Amniotic stem cell (primary cell): Measurements from ENCODE around the gene CHST6.
"Not testable (repeated sequence)": the region's sequence is repeated elsewhere in the genome, so short reads cannot be mapped to it uniquely, and the experiment has no call there.

ENCODE experiments used
- DNase-seq: peaks from one replicate; lab custom pipeline; 2025; lab: John Stamatoyannopoulos, UW

CHST6 gene

DNA sequence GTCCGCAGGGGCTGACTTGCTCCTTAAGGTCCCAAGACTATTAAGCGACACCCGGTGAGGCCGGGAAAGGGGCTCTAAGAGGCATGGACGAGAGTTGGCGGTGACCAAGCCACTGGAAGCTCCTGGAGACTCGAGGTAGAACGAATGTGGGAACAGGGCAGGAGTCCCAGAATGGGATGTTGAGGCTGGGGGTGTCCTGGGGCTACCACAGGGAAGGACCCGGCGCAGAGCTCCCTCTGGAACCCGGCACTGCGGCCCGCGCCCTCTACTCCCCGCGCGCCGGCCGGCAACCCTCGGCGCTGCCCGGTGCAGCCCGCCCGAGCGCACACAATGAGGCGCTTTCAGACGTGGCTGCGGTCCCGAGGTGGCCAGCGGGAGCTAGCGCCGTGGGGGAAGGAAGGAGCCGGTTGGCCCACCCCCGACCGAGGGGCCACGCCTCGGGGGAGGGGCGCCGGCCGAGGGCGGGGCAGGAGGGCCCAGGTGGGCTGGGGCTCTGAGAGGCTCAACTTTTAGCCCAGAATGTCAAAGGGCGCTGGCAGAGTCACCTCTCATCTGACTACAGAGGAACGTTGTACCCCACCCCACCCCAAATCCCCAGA, at the start of gene CHST6:
Gene CHST6, minus strand, starts transcription at position 366 of the 599 bp plus-strand sequence. CDS start 15,613 bp downstream, outside the sequence.
- DNase-seq: no peak

DNA sequence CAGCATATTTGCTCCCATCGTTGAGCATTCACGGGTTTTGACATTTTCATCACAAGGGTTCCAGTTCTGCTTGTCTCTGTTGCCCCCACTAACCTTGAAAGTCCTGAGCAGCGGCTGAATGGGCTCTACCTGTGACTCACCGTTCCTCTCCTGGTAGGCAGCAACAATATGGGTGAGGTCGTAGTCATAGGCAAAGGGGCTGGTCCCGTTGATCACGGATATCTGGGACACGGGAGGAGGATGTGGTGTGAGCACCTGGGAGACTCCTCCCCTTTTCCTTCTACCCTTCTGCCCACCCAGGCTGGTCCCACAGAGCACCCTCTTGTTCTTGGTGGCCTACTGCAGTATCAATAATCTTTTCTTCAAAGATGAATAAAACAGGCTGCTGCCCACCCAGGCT, 47.2 kb upstream of the CHST6 start:
- not testable (repeated sequence) for DNase-seq

DNA sequence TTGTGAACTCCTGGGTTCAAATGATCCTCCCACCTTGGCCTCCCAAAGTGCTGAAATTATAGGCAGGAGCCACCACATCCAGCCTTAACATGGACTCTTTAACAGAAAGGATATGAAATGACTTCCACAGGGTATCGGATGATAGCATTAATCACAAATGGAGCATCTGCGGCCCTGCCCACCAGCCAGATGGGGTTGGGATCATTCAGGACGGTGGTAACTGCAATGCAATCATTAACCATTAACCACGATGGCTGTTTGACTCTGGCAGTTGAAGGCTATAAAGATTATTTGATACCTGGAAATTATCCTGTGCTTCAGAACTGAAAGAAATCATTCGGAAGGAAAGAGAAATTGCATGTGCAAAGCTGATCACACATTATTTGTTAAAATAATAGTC, 46.0 kb upstream of the CHST6 start:
- no peak for DNase-seq

DNA sequence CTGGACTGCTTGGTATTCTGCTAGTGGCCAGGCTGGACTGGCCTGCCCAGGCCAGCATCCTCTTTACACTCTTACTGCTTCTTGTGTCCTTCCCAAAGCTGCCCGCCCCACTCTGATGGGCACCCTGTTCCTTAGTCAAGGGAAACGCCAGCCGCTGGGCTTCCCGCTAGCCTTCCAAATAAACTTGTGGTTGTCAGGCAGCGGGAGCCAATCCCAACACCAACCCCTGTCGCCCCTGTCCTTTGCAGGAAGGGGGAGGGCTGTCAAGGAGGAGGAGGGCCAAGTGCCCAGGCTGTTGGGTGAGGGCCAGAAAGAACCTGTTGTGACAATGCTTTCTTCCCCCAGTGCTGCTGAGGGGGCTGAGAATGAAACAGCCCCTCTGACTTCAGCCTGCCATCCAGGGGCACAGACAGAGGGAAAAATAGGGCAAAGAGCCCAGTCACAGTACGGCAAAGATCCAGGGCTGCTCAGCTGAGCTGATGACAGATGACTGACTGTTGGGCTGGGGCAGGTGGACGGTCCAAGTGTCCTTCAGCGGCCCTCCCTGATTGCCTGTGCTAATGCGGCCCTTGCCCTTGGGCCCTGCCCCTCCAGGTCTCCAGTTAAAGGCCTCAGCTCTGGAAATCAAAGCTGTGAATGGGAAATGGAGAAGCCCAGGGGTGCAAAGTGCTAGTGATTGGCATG, 43.8 kb upstream of the CHST6 start:
- DNase-seq: not testable (repeated sequence)

DNA sequence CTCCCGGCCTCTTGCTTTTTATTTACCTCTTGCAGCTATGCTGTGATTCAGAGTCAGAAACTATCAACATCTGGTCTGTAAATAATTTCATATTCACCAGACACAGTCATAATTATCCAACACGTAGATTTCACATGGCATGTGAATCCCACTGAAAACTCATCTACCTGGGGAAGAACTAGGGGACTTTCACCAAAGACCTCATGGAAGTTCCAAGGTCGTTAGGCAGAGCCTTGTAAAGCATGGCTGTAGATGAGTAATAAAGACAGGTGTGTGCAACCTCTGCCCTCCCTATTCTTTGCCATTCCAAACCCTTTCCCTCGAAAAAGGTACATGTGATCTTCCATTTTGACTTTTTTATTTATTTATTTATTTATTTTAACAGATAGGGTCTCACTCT, 42.5 kb upstream of the CHST6 start:
- DNase-seq: no peak

DNA sequence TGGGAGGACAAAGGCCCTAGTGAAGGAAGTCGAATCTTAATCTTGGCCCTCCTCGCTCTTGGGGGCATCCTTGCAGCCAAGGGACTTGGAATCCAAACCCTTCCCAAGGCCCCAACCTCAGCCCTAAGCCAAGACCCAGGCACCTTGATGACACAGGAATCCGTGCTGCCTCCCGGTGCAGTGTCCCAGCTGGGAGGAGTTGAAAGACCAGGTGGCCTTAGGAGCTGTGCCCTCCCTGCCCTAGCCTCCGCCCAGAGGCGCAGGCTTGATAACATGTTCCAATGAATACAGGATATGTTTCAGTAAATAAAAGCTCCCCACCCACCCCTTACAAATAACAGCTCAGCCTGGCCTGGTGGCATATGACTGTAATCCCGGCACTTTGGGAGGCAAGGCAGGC, 40.7 kb upstream of the CHST6 start, which contains the start of gene CHST5:
Gene CHST5, minus strand, starts transcription at position 208 of the 400 bp plus-strand sequence. CDS start 5,724 bp downstream, outside the sequence.
- DNase-seq: no peak

DNA sequence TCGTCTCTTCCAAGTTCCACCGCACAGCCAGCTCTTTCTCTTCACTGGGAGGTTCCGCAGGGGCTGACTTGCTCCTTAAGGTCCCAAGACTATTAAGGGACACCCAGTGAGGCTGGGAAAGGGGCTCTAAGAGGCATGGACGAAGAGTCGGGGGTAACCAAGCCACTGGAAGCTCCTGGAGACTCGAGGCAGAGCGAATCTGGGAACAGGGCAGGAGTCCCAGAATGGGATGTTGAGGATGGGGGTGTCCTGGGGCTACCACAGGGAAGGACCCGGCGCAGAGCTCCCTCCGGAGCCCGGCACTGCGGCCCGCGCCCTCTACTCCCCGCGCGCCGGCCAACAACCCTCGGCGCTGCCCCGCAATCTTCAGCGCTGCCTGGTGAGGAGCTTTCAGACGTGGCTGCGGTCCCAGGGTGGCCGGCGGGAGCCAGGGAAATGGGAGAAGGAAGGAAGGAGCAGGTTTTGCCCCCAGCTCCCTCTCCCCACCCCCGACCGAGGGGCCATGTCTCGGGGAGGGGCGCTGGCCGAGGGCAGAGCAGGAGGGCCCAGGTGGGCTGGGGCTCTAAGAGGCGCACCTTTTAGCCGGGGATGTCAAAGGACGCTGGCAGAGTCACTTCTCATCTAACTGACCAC, 40.1 kb upstream of the CHST6 start:
- DNase-seq: no peak

- DNase-seq: no peak
Observed at GRCh38 chr16:75534560-75535205, 39.4 kb upstream of the CHST6 start.

- no peak for DNase-seq
Observed at GRCh38 chr16:75532791-75533190, 37.5 kb upstream of the CHST6 start.

- DNase-seq: no peak
Observed at GRCh38 chr16:75532142-75532765, 37.0 kb upstream of the CHST6 start.

DNA sequence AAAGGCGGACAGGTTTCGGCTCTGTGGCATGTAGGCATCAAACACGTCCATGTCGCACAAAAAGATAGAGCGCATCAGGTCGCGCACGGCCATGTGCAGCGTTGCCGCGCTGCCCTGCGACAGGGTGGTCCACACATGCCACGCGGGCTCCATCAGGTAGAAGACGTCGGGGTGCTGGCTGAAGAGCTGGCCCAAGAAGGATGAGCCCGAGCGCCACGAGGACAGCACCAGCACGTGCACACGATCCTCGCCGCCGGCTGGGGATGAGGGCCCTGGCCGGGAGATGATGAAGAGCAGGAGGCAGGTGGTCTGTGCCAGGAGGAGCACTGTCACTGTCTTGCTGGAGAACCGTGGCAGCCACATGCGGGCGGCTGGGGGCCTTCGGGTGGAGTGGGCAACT, 34.7 kb upstream of the CHST6 start:
- no peak for DNase-seq

DNA sequence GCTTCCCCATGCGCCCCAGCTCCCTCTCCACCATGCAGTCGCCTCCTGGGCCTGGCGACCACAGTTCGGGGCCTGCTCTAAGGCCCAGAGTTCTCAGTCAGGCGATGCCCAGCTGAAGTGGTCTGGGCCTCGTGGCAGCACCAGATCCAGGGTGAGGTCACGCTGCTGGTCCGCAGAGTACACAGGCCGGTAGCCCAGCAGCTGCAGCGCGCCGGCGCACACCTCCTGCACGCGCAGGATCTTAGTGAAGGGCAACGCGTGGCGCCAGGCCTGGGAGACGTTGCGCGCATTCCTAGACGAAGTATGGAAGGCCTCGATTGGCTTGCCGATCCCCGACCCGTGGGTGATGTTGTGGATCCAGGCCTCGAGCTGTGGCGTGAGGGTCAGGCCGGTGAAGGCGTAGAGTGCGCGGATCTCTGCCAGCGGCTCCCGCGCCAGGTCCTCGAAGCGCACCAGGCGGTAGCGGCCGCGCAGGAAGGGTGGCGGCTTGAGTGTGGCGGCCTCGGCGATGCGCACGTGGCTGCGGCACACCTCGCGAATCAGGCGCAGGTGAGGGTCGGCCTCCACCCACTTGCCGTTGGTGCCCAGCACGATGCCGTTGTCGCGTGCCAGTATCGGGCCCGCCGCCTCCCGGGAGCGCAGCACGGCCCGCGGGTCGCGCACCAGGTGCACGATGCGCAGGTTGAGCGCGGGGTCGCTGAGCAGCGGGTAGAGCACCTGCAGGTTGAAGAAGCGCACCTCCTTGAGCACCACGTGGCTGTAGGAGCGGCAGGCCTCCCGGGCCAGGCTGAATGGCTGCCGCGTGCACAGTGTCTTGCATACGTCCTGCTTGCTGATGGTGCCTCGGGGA, 34.0 kb upstream of the CHST6 start:
- no peak for DNase-seq

GRCh38 chr16:75527825-75528299, 32.6 kb upstream of the CHST6 start:
- no peak for DNase-seq

DNA sequence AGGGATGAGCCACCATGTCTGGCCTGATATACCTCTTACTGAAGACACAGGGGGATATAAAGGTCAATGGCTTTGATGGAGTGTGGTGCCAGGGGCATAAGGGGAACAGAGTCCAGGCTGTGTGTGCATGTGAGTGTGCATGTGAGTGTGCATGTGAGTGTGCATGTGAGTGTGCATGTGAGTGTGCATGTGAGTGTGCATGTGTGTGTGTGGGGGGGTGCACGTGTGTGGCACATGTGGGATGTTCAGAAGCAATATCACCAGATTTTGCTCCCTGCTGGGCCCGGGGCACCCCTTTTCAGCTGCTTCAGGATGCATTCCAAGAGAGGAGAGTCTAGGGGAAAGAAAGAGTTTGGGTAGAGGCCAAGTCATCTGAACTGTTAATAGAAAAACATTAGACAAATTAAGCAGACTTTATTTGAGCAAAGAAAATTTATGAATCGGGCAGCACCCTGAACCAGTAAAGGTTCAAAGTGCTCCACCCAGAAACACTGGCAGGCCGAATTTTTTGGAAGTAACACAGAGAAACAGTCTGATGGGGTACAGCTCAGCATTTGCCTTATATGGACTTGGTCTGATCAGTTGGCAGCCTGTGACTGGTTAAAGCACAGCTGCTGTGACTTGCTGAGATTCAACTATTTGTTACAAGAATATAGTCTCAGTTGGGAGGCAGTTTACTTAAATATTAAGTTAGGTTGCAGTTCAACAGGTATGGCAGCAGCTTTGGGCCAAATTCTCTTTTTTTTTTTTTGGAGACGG, 31.0 kb upstream of the CHST6 start:
- DNase-seq: no peak

GRCh38 chr16:75519175-75519574, 23.9 kb upstream of the CHST6 start:
- DNase-seq: no peak

GRCh38 chr16:75516189-75516966, 21.1 kb upstream of the CHST6 start:
- not testable (repeated sequence) for DNase-seq

- no peak for DNase-seq
Observed at GRCh38 chr16:75514296-75514695, 19.1 kb upstream of the CHST6 start.

- no peak for DNase-seq
Observed at GRCh38 chr16:75506574-75506973, 11.3 kb upstream of the CHST6 start.

GRCh38 chr16:75506107-75506506, 10.9 kb upstream of the CHST6 start:
- no peak for DNase-seq

DNA sequence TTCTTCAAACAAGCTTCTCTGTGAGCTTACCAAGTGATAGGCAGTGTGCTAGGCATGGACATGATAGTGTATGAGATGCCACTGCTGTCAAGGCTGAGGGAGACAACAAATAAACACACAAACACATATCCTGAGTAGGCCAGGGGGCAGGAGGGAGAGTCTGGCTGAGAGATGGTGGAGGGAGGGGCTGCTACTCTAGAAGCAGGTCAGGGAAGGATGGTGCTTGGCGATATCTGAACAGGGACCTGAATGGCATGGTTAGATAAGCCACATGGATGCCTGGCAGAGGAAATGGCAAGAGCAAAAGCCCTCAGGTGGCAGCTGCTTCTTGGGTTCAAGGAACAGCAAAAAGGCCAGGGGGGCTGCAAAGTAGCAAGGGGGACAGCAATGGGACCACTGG, 8.6 kb upstream of the CHST6 start:
- DNase-seq: no peak
